HG03439 (cell line): Measurements from ENCODE around the gene UNC80.
"Not testable (repeated sequence)": the region's sequence is repeated elsewhere in the genome, so short reads cannot be mapped to it uniquely, and the experiment has no call there.

Experiments used
- ATAC-seq: cut with Tn5 transposase; IDR thresholded peaks from one replicate; pipeline ENCODE4 v1.9.1; 2021; ENCODE audit warnings: mild to moderate bottlenecking, moderate library complexity; ENCODE audit not compliant: unreplicated experiment

The UNC80 gene, protein sequence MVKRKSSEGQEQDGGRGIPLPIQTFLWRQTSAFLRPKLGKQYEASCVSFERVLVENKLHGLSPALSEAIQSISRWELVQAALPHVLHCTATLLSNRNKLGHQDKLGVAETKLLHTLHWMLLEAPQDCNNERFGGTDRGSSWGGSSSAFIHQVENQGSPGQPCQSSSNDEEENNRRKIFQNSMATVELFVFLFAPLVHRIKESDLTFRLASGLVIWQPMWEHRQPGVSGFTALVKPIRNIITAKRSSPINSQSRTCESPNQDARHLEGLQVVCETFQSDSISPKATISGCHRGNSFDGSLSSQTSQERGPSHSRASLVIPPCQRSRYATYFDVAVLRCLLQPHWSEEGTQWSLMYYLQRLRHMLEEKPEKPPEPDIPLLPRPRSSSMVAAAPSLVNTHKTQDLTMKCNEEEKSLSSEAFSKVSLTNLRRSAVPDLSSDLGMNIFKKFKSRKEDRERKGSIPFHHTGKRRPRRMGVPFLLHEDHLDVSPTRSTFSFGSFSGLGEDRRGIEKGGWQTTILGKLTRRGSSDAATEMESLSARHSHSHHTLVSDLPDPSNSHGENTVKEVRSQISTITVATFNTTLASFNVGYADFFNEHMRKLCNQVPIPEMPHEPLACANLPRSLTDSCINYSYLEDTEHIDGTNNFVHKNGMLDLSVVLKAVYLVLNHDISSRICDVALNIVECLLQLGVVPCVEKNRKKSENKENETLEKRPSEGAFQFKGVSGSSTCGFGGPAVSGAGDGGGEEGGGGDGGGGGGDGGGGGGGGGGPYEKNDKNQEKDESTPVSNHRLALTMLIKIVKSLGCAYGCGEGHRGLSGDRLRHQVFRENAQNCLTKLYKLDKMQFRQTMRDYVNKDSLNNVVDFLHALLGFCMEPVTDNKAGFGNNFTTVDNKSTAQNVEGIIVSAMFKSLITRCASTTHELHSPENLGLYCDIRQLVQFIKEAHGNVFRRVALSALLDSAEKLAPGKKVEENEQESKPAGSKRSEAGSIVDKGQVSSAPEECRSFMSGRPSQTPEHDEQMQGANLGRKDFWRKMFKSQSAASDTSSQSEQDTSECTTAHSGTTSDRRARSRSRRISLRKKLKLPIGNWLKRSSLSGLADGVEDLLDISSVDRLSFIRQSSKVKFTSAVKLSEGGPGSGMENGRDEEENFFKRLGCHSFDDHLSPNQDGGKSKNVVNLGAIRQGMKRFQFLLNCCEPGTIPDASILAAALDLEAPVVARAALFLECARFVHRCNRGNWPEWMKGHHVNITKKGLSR (N-terminal part only)

DNA sequence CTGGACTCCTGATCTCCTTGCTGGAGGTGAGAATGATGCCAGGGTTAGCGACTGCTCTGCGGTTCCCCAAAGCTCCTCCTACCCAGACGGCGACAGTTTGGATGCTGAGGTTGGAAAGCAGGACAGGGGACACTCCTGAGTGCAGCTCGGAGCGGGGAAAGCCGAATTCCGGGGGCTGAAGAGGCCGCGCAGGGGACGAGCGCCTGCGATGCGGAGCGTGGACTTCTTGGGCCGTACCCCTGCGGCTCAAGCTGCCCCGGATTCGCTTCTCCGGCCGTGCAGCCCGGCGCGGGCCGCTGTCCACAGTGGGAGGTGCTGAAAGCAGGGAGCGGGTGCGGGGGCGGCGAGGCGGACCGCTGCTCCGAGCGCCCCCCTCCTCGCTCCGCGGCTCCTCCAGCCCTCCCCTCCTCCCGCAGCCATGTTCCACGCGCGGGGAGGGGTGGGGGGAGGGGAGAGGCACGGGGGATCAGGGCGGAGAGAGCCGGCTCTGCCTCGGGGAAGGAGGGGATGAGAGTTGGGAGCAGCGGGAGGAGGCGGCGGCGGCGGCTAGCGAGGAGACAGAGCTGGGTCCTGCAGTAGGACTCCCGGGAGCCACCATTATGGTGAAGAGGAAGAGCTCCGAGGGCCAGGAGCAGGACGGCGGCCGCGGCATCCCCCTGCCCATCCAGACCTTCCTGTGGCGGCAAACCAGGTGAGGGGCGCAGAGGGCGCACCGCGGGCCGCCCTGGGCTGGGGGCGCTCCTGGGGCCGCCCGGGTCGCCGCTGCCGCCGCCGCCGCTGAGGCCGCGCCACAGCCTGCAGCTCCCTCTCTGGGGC, at the start of gene UNC80:
Gene UNC80 (plus strand): TSS at position 359 of the 816 bp plus-strand sequence. CDS start 241 bp downstream, at position 600.
- no peak for ATAC-seq

DNA sequence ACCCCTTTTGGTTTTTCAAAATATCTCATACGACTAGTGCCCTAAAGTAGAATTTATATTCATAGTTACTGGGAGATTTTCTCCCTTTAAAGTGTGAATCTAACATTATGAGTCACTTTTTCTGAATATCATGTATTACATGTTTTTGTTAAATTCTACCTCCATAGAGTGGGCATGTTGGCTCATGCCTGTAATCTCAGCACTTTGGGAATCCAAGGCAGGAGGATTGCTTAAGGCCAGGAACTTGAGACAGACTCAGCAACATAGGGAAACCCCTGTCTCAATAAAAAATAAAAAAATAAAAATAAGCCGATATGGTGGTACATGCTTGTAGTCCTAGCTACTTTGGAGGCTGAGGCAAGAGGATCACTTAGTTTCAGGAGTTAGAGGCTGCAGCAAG, 45.3 kb upstream of the UNC80 start:
- ATAC-seq: no peak

DNA sequence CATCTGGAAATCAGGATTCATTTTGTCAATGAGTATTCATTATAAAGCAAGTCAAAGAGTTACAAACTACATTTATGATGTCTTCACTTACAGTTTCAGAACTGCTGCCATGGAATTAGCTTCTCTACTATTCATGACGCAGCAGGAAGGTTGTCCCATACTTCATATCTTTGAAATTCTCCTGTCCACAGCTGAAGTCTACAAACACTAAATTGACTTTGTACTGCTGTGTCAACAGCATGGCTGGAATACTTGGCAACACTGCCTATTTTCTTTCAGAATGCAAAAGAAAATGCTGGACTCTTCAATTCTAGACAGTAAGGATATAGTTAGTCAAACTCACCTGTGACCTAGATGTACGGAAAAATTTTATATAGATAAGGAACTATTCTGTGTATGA, 44.6 kb upstream of the UNC80 start:
- no peak for ATAC-seq

DNA sequence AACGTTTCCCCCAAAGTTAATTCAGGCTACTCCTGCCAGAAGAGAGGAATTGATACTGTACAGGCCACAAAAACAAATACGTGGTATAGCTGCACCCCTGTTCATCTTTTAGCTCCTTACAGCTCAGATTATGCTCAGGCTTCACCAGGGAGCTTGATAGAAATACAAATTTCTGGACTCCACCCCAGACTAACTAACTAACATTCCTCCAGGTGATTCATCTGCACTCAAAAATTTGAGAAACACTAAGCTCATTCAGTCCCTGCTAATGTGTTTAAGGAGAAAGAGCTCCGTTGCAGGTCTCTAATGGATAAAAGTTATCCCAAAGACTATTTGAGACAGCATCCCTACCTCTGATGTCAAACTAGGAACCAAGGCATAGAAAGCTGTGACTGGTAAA, 36.8 kb upstream of the UNC80 start:
- ATAC-seq: no peak

DNA sequence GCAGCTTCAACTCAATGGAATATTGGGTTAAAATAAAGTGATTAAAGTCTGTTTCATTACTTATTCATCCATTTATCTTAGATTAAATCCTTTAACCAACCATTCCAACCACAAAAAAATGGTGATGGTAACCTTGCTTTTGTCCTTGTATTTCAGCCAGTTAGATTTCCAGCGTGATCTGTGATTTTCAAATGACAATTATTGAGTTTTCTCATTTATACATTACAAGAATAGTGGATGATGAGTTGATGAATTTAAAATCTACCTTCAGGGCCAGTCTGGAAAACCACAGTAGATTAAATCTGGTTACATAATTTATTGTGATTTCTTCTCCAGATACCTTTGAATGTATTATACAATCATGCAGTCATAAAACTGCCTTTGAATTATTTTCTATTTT, 29.7 kb upstream of the UNC80 start:
- no peak for ATAC-seq

DNA sequence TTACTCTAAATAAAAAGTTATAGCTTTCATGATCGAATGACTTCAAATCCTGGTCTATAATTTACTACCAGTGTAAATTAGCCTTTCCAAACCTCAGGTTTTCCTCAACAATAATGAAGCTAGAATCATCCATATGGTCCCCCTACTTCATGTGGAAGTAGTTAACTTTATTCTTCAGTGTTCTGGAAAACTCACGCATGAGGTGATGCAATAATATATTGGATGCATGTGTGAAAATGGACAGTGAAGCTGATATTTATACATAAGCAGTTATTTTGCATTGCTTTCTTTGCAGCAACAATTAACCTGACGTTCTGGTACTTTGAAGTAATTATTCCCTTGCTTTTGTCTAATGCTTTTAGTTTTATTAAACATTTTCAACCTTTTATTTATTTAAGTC, 18.6 kb upstream of the UNC80 start:
- ATAC-seq: no peak

DNA sequence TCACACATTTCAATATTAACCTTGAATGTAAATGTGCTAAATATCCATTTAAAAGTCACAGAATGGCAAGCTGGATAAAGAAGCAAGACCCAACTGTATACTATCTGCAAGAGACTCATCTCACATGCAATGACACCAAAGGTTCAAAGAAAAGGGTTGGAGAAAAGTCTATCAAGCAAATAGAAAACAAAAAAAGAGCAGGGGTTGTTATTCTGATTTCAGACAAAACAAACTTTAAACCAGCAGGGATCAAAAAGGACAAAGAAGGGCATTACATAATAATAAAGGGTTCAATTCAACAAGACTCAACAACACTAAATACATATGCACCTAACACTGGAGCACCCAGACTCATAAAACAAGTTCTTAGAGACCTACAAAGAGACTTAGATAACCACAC, 14.5 kb upstream of the UNC80 start:
- no peak for ATAC-seq

DNA sequence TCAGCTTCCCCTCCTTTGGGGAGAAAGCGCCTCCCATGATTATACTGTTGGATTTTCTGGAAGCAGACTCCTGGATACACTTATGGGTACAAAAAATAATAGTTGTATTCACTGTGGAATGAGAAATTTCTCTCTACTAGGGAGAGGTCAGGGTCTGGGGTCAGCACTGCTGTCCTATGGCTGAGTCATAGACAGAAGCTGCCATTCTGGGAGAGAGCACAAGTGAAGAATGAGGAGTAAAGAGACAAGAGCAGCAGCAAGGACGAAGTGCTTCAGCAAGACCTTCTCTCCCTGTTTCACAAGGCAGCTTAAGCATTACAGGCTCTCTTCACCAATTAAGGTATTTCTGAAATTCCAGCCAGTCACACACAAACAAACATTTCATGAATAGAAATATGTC, 10.1 kb upstream of the UNC80 start:
- ATAC-seq: no peak

DNA sequence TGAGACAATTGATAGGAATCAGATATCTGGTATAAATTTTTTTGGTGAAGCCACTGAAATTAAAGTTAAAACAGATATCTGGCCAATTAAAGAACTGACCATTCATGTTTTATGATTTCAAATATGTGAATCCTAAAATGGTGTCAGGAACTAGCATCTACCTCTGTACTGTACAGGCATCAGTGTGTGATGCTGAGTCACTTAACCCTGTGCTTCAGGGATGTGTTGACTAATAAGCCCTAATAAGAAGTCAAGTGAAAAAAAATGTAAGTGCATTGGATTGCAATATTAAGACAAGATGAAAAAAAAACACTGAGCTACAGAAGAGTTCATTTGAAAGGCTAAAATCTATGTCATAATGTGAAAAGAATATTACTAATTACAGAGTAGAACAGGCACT, 9.1 kb upstream of the UNC80 start:
- no peak for ATAC-seq

DNA sequence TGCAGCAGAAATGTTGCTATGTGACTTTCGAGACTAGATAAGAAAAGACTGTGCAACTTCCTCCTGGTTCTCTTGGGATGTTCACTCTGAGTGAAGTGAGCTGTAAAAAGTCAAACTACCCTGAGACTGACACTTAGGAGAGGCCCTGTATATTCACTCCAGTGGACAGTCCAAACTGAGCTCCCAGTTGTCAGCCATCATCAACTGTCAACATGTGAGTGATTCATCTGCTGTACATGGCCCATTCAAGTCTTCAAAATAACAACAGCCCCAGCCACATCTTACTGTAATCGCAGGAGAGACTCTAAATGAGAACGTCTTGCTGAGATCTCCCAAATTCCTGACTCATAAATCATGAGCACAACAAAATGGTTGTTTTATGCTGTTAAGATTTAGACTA, 8.5 kb upstream of the UNC80 start:
- ATAC-seq: no peak

DNA sequence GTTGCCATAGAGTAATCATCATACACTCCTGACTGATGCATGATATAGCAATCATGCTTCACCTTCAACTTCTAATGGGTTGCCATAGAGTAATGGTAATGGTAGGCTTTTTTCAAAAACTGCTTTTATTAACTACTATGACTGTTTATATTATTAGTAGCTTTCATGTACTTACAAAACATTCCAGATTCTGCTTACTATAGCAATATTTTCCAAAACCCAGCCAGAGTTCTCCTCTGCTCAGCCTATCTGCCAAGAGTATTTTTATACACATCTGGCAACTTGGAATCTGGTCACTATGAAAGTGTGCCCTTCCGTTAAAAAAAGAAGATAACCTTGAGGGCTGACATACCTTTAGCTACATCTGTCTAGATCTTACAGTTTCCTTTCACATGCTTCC, 5.0 kb upstream of the UNC80 start:
- ATAC-seq: no peak

DNA sequence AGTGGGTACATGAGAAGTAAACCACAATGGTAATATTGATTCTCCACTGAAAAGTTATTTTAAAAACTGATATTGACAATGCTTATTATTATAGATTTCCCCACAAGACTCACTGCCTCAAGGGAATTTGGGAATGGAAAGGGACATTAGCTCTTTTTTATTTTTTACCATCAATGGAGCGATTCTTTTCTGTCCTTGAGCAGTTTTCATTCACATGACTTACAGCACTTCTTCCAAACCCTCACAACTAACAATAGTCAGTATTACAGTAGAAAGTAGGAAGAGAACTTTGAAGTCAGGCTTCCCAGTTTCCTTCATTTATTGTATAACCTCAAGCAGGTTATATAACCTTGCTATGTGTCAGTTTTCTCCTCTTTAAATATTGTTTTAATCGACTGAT, 4.3 kb upstream of the UNC80 start:
- no peak for ATAC-seq

DNA sequence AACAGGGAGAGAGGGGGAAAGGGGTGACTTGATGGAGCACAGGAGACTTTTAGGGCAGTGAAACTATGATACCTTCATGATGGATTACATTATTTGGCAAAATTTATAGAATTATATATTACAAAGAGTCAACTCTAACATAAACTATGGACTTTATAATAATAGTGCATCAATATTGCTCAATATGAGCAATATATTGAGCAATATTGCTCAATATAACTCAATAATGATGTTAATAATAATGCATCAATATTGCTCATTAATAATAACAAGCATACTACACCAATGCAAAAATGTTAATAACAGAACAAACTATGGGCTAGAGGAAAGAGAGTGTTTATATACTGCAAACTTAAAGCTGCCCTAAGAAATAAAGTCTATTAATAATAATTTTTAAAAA, 3.1 kb upstream of the UNC80 start:
- no peak for ATAC-seq

DNA sequence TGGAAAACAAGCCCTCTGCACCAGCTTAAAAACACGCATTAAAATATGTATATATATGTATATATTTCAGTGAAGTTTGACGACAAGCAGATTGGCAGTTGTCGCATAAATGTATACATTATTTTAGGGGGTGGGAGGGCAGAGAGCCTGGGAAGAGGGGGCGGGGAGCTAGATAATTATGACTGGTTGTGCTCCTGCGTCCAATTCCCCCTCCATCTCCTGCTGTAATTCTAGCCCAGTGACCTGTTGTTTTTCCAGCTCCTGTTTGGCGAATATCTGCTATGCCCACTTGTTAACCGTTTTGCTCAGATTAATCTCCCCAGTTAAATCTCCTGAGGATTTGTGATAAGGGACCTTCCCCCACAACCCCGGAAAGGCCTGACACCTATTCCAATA, 656 bp downstream of the UNC80 start:
- no peak for ATAC-seq

DNA sequence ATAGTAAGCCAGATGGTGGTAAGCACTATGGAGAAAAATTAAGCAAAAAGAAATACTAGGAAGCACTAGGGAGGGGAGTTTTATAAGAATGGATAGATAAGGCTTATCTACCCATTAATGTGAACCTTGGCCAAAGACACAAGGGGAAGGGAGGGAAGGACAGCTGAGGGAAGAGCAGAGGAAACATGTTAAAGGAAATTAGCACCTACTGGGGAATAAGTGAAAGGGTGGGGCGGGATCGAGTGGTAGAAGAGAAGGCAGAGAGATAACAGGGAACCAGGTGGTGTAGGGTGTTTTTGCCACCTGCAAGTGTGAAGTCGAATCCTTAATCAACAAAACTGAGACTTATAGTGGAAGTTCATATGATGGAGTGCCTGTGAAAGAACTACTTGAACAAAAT, 1.7 kb downstream of the UNC80 start:
- no peak for ATAC-seq

DNA sequence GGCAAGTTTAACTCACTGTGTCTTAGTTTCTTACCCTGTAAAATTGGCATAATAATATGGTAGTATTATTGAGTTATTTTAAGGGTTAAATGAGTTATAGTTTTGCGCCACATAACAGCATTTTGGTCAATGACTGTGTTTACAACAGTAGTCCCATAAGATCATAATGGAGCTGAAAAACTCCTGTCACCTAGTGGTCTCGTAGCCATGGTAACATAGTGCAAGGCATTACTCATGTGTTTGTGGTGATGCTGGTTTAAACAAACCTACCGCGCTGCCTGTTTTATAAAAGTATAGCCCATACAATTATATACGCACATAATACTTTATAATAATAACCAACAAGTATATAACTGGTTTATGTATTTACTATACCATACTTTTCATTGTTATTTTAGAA, 15.8 kb downstream of the UNC80 start:
- ATAC-seq: no peak

DNA sequence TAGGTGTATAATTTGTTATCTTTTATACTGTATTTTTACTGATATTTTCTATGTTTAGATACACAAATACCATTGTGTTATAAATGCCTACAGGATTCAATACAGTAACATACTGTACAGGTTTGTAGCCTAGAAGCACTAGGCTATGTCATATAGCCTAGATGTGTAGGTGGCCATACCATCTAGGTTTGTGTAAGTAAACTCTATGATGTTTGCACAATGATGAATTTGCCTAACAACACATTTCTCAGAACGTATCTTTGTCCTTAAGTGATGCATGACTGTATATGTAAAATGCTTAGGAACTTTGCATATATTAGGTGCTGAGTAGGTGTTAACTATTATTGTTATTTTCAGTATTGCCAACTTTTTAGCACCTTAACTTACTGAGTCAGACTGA, 17.3 kb downstream of the UNC80 start:
- no peak for ATAC-seq

DNA sequence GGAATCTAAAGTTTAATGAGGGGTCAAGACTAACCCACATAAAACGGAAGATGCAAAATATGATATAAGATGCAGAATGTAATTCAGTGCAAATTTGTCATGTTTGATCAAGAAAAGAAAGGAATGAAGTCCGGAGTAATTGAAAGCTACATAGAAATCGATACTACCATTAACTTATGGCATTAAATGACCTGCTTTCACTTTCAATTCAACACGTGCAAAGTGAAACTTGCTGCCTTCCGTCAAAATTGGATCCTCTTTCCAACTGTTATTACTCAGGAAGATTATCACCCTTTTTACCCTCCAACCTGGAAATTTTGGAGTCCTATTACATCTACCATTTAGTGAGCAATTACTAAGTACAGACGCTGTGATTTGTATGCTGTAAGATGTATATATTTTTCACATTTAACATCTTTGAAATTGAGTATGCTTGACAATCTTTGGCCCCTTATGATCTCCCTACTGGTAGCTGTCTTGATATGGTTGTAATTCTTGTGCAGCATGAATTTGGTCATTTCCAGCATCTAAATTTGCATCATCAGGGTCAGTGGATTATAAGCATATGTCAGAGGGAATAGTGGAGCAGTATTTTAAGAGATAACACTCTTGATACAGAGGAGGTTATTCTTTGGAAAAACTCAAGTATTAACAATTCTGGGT, 18.6 kb downstream of the UNC80 start:
- ATAC-seq: no peak

DNA sequence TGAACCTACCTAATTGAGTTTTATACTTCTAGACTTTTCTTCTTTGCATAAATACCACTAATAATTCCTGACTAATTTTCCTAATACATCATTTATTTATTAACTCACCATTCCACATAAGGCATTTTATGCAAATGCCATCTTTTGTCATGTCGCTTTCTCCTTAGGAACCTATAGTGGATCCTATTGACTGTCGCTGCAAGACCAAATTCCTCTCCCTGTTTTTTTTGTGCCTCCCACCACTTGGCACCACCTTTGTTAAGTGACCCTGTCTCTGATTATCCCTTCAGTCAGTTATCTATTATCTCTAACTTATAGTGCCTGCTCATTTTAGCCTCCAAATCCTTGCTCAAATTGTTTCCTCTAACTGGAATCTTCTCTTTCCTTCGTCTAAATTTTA, 19.5 kb downstream of the UNC80 start:
- no peak for ATAC-seq

DNA sequence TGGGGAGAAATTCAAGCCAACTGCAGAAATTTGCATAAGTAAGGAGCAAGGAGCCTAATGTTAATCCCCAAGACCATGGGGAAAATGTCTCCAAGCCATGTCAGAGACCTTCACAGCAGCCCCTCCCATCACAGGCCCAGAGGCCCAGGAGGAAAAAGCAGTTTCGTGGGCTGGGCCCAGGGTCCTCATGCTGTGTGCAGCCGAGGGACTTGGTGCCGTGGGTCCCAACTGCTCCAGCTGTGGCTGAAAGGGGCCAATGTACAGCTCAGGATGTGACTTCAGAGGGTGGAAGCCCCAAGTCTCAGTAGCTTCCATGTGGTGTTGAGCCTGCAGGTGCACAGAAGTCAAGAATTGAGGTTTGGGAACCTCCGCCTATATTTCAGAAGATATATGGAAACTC, 23.8 kb downstream of the UNC80 start:
- not testable (repeated sequence) for ATAC-seq
